Measurements from ENCODE around the gene MAPK8IP3.

Gene MAPK8IP3

GRCh38 chr16:1775846-1776671 lies 70.1 kb downstream of the MAPK8IP3 start:
- TF ChIP-seq EZH2phosphoT487 (conservative IDR thresholded peaks at IDR 0.05; ENCODE audit: low read length), result no peak
- TF ChIP-seq CTCF (IDR thresholded peaks at IDR 0.05; ENCODE audit: insufficient read depth, low read length, poor library complexity, severe bottlenecking), result no peak
- Histone ChIP-seq H3K27ac (ENCODE audit: low read depth, low read length) (no peak overlapping the region), H3K4me2 (ENCODE audit: low read depth, low read length, poor library complexity, severe bottlenecking) (no peak overlapping the region)

DNA sequence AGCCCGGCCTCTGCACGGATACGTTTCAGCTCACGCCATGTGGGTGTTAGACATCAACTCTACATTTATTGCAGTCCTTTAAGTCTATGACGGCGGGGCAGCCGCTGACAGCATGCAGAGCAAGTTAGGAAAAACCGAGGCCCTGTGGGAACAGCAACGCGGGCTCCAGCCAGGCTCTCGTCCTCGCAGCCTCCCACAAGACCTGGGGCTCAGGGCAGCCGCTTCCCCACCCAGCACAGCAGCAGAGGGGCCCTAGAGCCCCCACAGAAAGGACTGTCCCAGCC lies 70.6 kb downstream of the MAPK8IP3 start:
- H3K4me2 ChIP-seq (ENCODE audit: low read depth, low read length, poor library complexity, severe bottlenecking), result no peak overlapping the region
- no peak overlapping the region for H3K27ac ChIP-seq (ENCODE audit: low read depth, low read length)
- H3K4me3 ChIP-seq (ENCODE audit: insufficient read depth, low read length, poor library complexity, severe bottlenecking), result no peak overlapping the region

More at GRCh38 chr16:1775846-1776671, 70.1 kb downstream of the MAPK8IP3 start:
- H4K20me1 ChIP-seq (ENCODE audit: low read depth, low read length), result no peaks in the 10 kb centered on the region
- H3K27me3 ChIP-seq (ENCODE audit: low read length), result no peaks in the 10 kb centered on the region
- H3K79me2 ChIP-seq (ENCODE audit: insufficient read depth, low read length), result peaks cover 16% of the 10 kb centered on the region
- no peak overlapping the region for H3K9ac ChIP-seq (ENCODE audit: low read length)
- H3K9me3 ChIP-seq (ENCODE audit: insufficient read depth, low read length), result no peaks in the 10 kb centered on the region
- peaks cover 9% of the 10 kb centered on the region; the same call in 1 of the 2 replicates for H3F3A ChIP-seq (ENCODE audit: insufficient read depth)
- H3K4me3 ChIP-seq (ENCODE audit: insufficient read depth, low read length, poor library complexity, severe bottlenecking), result no peak overlapping the region
- no peak overlapping the region for H2AFZ ChIP-seq (ENCODE audit: low read depth, low read length, severe bottlenecking)
- H3K36me3 ChIP-seq (ENCODE audit: low read length), result no peaks in the 10 kb centered on the region
- no peaks in the 10 kb centered on the region for H3K9me2 ChIP-seq (replicated peaks; ENCODE audit: insufficient read depth, low read length)

GRCh38 chr16:1776991-1777374 lies 71.0 kb downstream of the MAPK8IP3 start:
- Histone ChIP-seq H3K27ac (ENCODE audit: low read depth, low read length) (no peak overlapping the region), H3K36me3 (ENCODE audit: low read length) (no peaks in the 10 kb centered on the region)

More for the DNA sequence above, 70.6 kb downstream of the MAPK8IP3 start:
- Histone ChIP-seq H3K27me3 (ENCODE audit: low read length) (no peaks in the 10 kb centered on the region), H3K9me3 (ENCODE audit: insufficient read depth, low read length) (no peaks in the 10 kb centered on the region), H3K9ac (ENCODE audit: low read length) (no peak overlapping the region), H3K9me2 (replicated peaks; ENCODE audit: insufficient read depth, low read length) (no peaks in the 10 kb centered on the region), H3F3A (ENCODE audit: insufficient read depth) (peaks cover 9% of the 10 kb centered on the region; the same call in 1 of the 2 replicates), H3K36me3 (ENCODE audit: low read length) (no peaks in the 10 kb centered on the region), H4K20me1 (ENCODE audit: low read depth, low read length) (no peaks in the 10 kb centered on the region), H3K79me2 (ENCODE audit: insufficient read depth, low read length) (peaks cover 16% of the 10 kb centered on the region), H2AFZ (ENCODE audit: low read depth, low read length, severe bottlenecking) (no peak overlapping the region)
- TF ChIP-seq CTCF (IDR thresholded peaks at IDR 0.05; ENCODE audit: insufficient read depth, low read length, poor library complexity, severe bottlenecking) (no peak), EZH2phosphoT487 (conservative IDR thresholded peaks at IDR 0.05; ENCODE audit: low read length) (no peak)

More at GRCh38 chr16:1776991-1777374, 71.0 kb downstream of the MAPK8IP3 start:
- Histone ChIP-seq H3K9me3 (ENCODE audit: insufficient read depth, low read length) (no peaks in the 10 kb centered on the region), H3K4me3 (ENCODE audit: insufficient read depth, low read length, poor library complexity, severe bottlenecking) (no peak overlapping the region), H3K27me3 (ENCODE audit: low read length) (no peaks in the 10 kb centered on the region), H3K9ac (ENCODE audit: low read length) (no peak overlapping the region), H4K20me1 (ENCODE audit: low read depth, low read length) (no peaks in the 10 kb centered on the region), H2AFZ (ENCODE audit: low read depth, low read length, severe bottlenecking) (no peak overlapping the region), H3F3A (ENCODE audit: insufficient read depth) (peaks cover 6% of the 10 kb centered on the region; the same call in 1 of the 2 replicates), H3K79me2 (ENCODE audit: insufficient read depth, low read length) (peaks cover 14% of the 10 kb centered on the region), H3K9me2 (replicated peaks; ENCODE audit: insufficient read depth, low read length) (no peaks in the 10 kb centered on the region), H3K4me2 (ENCODE audit: low read depth, low read length, poor library complexity, severe bottlenecking) (no peak overlapping the region)
- TF ChIP-seq CTCF (IDR thresholded peaks at IDR 0.05; ENCODE audit: insufficient read depth, low read length, poor library complexity, severe bottlenecking), result no peak
- TF ChIP-seq EZH2phosphoT487 (conservative IDR thresholded peaks at IDR 0.05; ENCODE audit: low read length), result no peak

All from SU-DHL-6 (cell line).